ENCODE measurements around the gene SGPP2. TPM values are rescaled to one million over a fixed set of nuclear protein-coding genes. Genes with fewer than 3 reads are reported as not detected.
"Not testable (repeated sequence)": the region's sequence is repeated elsewhere in the genome, so short reads cannot be mapped to it uniquely, and the experiment has no call there.

The SGPP2 gene
- total RNA-seq, 1 donor from 2014 or later = 12.4 TPM

DNA sequence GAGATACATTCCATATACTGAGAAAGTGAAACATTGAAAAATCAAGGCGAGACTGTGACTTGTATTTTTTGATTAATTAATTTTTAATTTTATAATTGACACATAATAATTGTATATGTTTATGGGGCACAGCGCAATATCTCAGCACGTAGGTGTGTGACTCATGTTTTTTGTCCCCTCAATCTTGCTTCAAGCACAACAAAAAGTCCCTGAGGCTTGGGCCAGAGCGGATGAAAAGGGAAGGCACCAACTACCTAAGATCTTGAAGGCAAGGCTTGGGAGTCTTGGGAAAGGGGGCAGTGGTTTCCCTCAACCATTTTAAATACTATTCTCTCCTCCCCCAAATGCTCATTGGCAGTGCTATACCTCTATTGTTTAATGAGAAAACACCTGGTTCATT, 9.9 kb downstream of the SGPP2 start:
- Mint-ChIP-seq H3K4me3 (peak overlapping the region; percentile 67), H3K27me3 (no peaks in the 10 kb centered on the region), H3K4me1 (peaks cover 30% of the 10 kb centered on the region), H3K9me3 (no peaks in the 10 kb centered on the region), H3K36me3 (ENCODE audit: low read depth) (peaks cover under 1% of the 10 kb centered on the region), H3K27ac (peak overlapping the region; percentile 67)
- ChIA-PET POLR2A (no interaction called here), CTCF (no interaction called here)
- TF ChIP-seq, protein P1, sequence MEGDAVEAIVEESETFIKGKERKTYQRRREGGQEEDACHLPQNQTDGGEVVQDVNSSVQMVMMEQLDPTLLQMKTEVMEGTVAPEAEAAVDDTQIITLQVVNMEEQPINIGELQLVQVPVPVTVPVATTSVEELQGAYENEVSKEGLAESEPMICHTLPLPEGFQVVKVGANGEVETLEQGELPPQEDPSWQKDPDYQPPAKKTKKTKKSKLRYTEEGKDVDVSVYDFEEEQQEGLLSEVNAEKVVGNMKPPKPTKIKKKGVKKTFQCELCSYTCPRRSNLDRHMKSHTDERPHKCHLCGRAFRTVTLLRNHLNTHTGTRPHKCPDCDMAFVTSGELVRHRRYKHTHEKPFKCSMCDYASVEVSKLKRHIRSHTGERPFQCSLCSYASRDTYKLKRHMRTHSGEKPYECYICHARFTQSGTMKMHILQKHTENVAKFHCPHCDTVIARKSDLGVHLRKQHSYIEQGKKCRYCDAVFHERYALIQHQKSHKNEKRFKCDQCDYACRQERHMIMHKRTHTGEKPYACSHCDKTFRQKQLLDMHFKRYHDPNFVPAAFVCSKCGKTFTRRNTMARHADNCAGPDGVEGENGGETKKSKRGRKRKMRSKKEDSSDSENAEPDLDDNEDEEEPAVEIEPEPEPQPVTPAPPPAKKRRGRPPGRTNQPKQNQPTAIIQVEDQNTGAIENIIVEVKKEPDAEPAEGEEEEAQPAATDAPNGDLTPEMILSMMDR (IDR thresholded peaks at IDR 0.05) = no peak
- intact Hi-C loops (cut with micrococcal nuclease) = no loop called here
- ATAC-seq (ENCODE audit: low read depth) (peak; percentile 21), DNase-seq (no peak)

DNA sequence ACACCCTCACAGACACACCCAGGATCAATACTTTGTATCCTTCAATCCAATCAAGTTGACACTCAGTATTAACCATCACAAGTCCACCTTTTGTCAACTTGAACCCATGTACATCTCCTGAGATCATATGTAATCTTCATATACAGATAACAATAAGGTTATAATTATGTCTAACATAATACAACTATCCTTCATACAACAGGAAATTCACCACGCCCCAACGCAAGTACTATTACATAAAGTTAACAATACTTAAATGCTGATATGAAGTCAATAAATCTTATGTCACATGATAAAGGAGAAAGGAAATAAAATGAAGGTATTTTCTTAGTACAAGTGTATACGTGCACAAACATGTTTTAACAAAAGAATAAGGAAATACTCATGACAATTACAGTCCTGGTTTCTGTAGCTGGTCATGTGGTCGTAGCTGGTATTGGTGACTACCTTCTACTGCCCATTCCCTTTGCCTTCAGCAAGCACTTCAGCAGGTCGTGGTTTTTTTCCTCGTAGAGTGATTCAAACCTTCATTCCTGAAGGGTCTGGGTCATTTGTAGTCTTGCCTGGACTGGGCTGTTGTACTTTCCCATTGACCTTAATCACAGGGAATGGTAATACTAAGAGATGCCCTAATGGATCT, 11.2 kb downstream of the SGPP2 start:
- H3K9me3 Mint-ChIP-seq; DNase-seq; intact Hi-C loops (cut with micrococcal nuclease); H3K27ac Mint-ChIP-seq; ATAC-seq (ENCODE audit: low read depth); H3K36me3 Mint-ChIP-seq (ENCODE audit: low read depth); H3K27me3 Mint-ChIP-seq; H3K4me3 Mint-ChIP-seq; CTCF ChIA-PET; POLR2A ChIA-PET: not testable (repeated sequence)
- H3K4me1 Mint-ChIP-seq = peaks cover 30% of the 10 kb centered on the region

DNA sequence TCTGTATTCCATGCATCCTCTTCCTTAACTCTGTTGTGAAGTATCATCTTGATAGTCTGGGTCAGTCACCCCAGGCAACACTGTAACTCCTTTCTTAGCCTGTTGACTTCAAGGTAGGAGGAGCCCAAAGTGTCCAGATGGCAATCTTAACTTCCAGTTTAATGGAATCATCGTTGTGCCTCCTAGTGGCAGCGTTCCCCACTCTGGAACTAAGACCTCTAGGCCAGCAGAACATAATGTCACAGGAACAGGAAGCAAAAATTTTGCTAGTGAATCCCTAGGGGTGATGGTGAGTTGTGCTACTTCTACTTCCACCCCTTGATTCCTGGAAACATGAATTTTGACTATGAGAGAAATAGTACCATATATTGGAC, 11.7 kb downstream of the SGPP2 start:
- POLR2A ChIA-PET = no interaction called here
- ATAC-seq (ENCODE audit: low read depth) = no peak
- Mint-ChIP-seq H3K27ac (no peak overlapping the region), H3K4me1 (peaks cover 30% of the 10 kb centered on the region), H3K27me3 (no peaks in the 10 kb centered on the region), H3K9me3 (no peaks in the 10 kb centered on the region), H3K4me3 (no peak overlapping the region), H3K36me3 (ENCODE audit: low read depth) (no peaks in the 10 kb centered on the region)
- DNase-seq = no peak
- CTCF ChIA-PET = no interaction called here
- intact Hi-C loops (cut with micrococcal nuclease) = no loop called here
- TF ChIP-seq, protein P1 (IDR thresholded peaks at IDR 0.05) = no peak

DNA sequence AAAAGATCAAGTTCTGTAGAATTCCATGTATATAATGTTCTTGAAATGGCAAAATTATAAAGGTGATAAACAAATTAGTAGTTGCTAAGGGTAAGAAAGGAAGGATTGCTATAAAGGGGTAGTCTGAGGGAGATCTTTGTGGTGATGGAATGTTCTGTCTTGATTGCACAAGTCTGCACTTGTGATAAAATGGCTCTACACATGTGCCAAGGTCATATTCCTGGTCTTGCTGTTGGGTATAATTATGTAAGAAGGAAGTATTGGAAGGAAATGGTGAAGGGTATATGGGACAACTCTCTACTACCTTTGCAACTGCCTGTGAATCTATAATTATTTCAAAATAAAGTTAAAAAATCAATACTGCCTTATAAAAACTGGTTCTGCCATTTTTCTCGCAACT, 15.3 kb downstream of the SGPP2 start:
- Mint-ChIP-seq H3K27me3 (no peaks in the 10 kb centered on the region), H3K4me1 (peaks cover under 1% of the 10 kb centered on the region), H3K36me3 (ENCODE audit: low read depth) (no peaks in the 10 kb centered on the region), H3K9me3 (no peaks in the 10 kb centered on the region), H3K27ac (no peak overlapping the region), H3K4me3 (no peak overlapping the region)
- TF ChIP-seq, protein P1 (IDR thresholded peaks at IDR 0.05) = no peak
- ChIA-PET POLR2A (no interaction called here), CTCF (no interaction called here)
- DNase-seq (no peak), ATAC-seq (ENCODE audit: low read depth) (no peak)
- intact Hi-C loops (cut with micrococcal nuclease) = no loop called here

DNA sequence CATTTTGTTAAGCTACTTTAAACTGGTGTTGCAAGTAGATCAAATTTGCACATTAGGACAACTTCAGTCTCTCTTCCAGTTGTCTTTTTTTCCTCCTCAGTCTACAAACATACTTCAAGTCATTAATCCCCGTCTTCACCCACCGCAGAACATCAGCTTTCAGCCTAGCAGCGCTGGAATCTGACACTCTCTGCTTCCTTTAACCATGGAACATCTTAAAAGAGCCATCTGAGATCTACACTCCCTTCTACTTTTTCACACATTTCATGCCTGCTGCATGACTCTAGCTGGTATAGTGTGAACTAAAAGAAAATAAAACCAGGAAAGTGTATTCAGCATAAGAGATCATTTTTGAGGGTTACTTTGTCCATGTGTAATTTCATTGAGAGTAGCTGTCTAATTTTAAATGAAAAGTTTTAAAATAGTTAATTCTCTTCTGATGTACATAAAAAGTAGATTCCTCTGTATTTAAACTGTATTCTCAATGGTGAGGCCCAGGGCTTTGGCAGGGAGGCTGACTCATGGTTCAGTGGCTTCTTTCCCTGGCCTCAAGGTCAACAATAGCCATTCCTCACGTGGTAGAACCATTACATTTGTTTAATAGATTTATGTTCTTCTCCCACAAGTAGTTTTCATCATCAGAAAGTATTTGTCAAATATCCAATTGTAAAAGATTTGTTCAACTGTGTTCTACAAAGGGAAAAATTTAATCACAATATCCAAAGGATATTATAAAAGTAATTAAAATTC, 16.5 kb downstream of the SGPP2 start:
- H3K36me3 Mint-ChIP-seq (ENCODE audit: low read depth) = no peaks in the 10 kb centered on the region
- no peaks in the 10 kb centered on the region for H3K9me3 Mint-ChIP-seq
- intact Hi-C loops (cut with micrococcal nuclease) = no loop called here
- H3K27ac Mint-ChIP-seq = no peak overlapping the region
- no peak overlapping the region for H3K4me3 Mint-ChIP-seq
- POLR2A ChIA-PET = no interaction called here
- CTCF ChIA-PET = no interaction called here
- no peaks in the 10 kb centered on the region for H3K4me1 Mint-ChIP-seq
- DNase-seq = no peak
- no peak for ATAC-seq (ENCODE audit: low read depth)
- TF ChIP-seq, protein P1 (IDR thresholded peaks at IDR 0.05) = no peak
- H3K27me3 Mint-ChIP-seq = no peaks in the 10 kb centered on the region
